Adipocyte (in vitro differentiated cells): ENCODE data around the gene BMP8B.
"Not testable (repeated sequence)": the region's sequence is repeated elsewhere in the genome, so short reads cannot be mapped to it uniquely, and the experiment has no call there.

ENCODE experiments used
- DNase-seq: peaks from one replicate; pipeline ENCODE4 v3.0.0-alpha.2; 2015; ENCODE audit warnings: low read depth
- H3K27me3 ChIP-seq: replicated peaks from 2 replicates; pipeline ENCODE4 v1.7.0; 2013; ENCODE audit warnings: mild to moderate bottlenecking, low read length, moderate library complexity; ENCODE audit not compliant: control insufficient read depth, insufficient read depth
- H3K36me3 ChIP-seq: 2 replicates; pipeline ENCODE4 v1.7.0; 2013; ENCODE audit warnings: low read length, mild to moderate bottlenecking, moderate library complexity; ENCODE audit not compliant: control insufficient read depth, insufficient read depth, severe bottlenecking
- H3K4me1 ChIP-seq: 2 replicates; pipeline ENCODE4 v1.7.0; 2013; ENCODE audit warnings: mild to moderate bottlenecking, low read length, moderate library complexity; ENCODE audit not compliant: control insufficient read depth, insufficient read depth
- H3K4me3 ChIP-seq: 2 replicates; pipeline ENCODE4 v1.7.0; 2013; ENCODE audit warnings: mild to moderate bottlenecking, low read length, moderate library complexity
- H3K9ac ChIP-seq: 2 replicates; pipeline ENCODE4 v1.7.0; 2013; ENCODE audit warnings: mild to moderate bottlenecking, low read length, moderate library complexity
- H3K9me3 ChIP-seq: 2 replicates; pipeline ENCODE4 v1.7.0; 2013; ENCODE audit warnings: mild to moderate bottlenecking, low read length, moderate library complexity; ENCODE audit not compliant: control insufficient read depth

BMP8B gene

DNA sequence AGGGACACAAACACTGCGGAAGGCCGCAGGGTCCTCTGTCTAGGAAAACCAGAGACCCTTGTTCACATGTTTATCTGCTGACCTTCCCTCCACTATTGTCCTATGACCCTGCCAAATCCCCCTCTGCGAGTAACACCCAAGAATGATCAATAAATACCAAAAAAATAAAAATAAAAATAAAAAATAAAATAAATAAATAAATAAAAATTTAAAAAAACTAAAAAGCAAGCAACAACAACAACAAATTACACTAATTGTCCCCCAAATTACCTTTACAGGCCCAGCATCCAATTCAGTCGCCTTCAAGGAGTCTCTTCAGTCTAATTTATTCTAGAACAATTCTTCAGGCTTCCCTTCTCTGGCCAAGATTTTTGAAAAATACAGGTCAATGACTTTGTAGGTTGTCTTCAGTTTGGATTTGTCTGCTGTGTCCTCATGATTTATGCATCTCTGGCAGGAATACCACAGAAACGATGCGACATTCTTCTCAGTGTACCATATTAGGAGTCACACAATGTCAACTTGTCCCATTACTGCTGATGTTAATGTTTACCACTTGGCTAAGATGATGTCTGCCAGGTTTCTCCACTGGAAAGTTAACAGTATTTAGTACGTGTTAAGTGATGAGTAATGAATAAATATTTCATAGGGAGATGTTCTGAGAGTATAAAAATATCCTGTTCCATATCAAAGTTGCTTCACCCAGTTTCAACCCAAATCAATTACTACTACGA, 20.3 kb upstream of the BMP8B start:
- H3K4me1 ChIP-seq: no peaks in the 10 kb centered on the region
- DNase-seq: no peak
- H3K4me3 ChIP-seq: no peak overlapping the region
- peaks cover 7% of the 10 kb centered on the region for H3K9me3 ChIP-seq
- H3K9ac ChIP-seq: no peak overlapping the region
- H3K27me3 ChIP-seq: no peaks in the 10 kb centered on the region
- no peaks in the 10 kb centered on the region for H3K36me3 ChIP-seq

DNA sequence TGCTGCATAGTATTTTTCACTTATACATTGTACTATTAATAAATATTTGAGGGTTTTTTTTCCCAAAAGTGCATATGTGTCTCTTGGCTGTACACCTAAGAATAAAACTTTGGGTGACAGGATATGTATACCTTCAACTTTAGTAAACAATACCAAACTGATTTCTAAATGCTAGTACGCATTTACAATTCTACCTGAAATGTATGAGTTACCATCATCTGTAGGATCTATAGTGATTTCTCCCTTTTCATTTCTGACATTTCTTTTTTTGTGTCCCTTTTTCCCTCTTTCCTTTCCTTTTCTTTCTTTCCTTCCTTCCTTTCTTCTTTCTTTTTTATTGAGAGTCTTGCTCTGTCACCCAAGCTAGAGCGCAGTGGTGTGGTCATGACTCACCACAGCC, 16.7 kb upstream of the BMP8B start:
- DNase-seq: no peak
- Histone ChIP-seq H3K27me3 (no peaks in the 10 kb centered on the region), H3K4me3 (no peak overlapping the region), H3K4me1 (peaks cover 2% of the 10 kb centered on the region), H3K9ac (no peak overlapping the region), H3K9me3 (peaks cover 7% of the 10 kb centered on the region), H3K36me3 (no peaks in the 10 kb centered on the region)

DNA sequence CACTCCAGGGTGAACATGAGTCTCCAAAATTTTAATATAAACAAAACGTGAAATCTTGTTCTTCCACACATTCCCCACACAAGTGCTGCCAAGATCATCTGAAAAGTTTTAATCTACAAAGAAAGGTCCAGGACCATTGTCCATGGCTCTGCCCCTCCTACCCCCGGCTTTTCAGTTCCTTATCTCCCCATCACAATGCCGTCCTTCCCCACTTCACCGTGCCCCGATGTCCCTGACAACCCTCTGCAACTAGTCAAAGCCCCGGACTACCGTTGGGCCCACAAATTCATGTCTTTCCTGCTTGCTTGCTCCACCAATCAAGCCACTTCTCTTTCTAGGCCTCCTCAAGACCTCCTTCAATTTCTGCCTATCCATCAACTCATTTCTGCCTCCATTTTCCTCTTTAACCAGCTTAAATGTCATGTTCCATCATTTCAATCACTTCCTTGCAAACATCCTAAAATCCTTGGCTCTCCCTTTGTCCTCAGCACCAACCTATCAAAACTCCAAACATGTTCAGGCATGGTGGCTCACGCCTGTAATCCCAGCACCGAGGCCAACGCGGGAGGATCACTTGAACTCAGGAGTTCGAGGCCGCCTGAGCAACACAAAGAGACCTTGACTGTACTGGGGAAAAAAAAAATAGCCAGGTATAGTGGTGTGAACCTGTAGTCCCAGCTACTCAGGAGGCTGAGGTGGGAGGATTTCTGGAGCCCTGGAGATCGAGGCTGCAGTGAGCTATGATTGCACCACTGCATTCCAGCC, 14.0 kb upstream of the BMP8B start:
- peaks cover 7% of the 10 kb centered on the region for H3K9me3 ChIP-seq
- H3K27me3 ChIP-seq: no peaks in the 10 kb centered on the region
- H3K4me3 ChIP-seq: no peak overlapping the region
- no peak for DNase-seq
- no peaks in the 10 kb centered on the region for H3K36me3 ChIP-seq
- H3K9ac ChIP-seq: no peak overlapping the region
- H3K4me1 ChIP-seq: peaks cover 9% of the 10 kb centered on the region

DNA sequence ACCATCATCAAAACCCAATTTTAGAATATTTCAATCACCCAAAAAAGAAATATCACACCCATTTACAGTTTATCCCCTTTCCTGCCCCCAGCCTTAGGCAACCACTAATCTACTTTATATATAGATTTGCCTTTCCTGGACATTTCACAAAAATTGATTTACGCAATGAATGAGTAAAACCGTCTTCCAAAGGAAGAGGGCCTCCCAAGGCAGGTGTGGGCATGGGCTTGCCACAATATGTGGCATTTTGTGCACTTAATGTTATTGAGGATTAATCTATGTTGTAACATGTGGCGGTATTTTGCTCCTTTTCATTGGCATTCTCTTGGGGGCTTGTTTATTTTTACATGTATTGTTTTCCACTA, 11.8 kb upstream of the BMP8B start:
- no peaks in the 10 kb centered on the region for H3K36me3 ChIP-seq
- H3K9ac ChIP-seq: no peak overlapping the region
- peaks cover 4% of the 10 kb centered on the region for H3K9me3 ChIP-seq
- H3K4me1 ChIP-seq: peaks cover 9% of the 10 kb centered on the region
- no peak for DNase-seq
- H3K4me3 ChIP-seq: no peak overlapping the region
- no peaks in the 10 kb centered on the region for H3K27me3 ChIP-seq

DNA sequence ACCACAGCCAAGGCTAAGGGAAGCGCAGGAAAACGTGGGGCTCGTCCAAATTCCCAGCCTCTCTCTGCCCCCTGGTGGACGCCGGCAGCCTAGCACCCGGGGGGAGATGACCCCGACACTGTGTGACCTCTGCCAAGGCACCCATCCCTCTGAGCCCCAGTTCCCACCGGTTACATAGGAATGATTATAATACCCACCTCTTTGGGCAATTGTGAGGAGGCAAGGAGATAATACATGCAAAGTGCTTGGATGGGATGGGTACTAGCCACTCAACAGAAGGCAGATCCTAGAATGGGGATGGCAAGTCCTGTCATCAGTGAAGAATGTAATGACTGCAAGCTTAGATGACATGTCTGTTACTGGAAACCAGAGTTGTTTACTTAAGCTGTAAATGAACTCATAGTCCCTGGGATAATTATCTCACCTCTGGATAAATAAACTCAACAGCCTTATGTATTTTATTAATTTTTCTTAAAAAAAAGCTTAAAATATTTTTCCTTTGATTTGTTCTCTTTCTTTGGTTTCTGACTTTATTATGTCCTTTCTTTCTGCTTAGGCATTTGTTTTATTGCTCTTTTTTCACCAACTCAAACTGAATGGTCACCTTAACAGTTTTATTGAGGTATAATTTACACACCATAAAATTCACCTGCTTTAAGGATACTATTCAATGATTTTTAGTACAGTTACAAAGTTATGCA, 11.3 kb upstream of the BMP8B start:
- H3K9ac ChIP-seq: no peak overlapping the region
- H3K36me3 ChIP-seq: no peaks in the 10 kb centered on the region
- H3K9me3 ChIP-seq: peaks cover 2% of the 10 kb centered on the region
- H3K4me1 ChIP-seq: peaks cover 9% of the 10 kb centered on the region
- DNase-seq: peak; percentile 50
- no peaks in the 10 kb centered on the region for H3K27me3 ChIP-seq
- H3K4me3 ChIP-seq: no peak overlapping the region

DNA sequence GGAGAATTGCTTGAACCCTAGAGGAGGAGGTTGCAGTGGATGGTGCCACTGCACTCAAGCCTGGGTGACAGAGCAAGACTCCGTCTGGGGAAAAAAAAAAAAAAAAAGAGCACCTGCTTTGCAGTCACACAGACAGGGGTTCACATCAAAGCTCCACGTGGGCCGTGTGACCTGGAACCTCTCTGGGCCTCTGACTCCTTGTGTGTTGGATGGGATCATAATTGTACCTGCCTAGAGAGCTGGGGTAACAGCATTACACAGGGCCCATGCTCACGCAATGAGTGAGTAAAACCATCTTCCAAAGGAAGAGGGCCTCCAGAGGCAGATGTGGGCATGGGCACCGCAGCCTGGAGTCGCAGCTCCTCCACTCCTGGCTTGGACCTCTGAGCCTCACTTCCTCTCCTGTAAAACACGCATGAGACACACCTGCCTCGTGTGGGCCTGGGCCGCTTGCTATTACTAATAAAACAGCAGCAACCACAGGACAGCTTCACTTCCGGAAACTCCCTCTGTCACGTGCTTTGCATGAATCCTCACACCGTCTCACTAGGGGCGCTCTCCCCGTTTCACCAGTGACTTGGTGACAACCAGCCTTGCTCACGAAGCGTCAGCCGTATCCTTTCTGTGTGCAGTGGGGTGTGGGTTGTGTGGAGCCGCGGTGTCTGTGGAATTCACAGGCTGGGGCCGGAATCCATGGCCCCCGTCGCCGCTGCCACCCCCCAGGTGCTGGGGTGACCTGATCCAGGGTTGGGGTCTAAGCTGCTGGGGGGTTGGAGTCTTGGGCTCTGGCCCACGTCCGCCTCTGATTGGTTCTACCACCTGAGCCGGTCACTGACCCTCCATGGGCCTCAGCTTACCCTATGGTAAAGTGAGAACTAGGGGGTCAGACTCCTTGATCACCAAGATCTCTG, 10.4 kb upstream of the BMP8B start:
- H3K4me3 ChIP-seq, H3K9ac ChIP-seq, H3K4me1 ChIP-seq, H3K9me3 ChIP-seq, DNase-seq, H3K36me3 ChIP-seq, H3K27me3 ChIP-seq: not testable (repeated sequence)

DNA sequence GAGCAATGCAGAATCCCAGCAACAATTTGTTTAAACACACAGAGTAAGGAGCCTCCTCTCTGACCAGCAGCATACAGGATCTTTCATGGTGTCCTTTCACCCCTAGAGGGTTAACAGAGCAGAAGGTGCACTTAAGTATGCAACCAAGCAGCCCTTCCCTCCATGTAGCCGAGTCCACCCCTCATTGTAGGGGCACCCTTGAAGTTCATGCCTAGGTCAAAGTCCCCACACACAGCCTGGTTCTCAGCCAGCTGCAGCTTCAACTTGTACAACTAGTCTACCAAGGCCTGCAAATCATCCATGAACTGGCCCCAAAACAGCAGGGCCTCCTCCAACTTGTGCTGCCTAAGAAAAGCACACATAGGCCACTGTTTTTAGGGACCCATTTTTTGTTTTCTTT, 7.0 kb upstream of the BMP8B start:
- Histone ChIP-seq H3K9ac (no peak overlapping the region), H3K4me1 (peaks cover 9% of the 10 kb centered on the region), H3K36me3 (no peaks in the 10 kb centered on the region), H3K27me3 (peaks cover 12% of the 10 kb centered on the region), H3K9me3 (no peaks in the 10 kb centered on the region), H3K4me3 (no peak overlapping the region)
- no peak for DNase-seq

DNA sequence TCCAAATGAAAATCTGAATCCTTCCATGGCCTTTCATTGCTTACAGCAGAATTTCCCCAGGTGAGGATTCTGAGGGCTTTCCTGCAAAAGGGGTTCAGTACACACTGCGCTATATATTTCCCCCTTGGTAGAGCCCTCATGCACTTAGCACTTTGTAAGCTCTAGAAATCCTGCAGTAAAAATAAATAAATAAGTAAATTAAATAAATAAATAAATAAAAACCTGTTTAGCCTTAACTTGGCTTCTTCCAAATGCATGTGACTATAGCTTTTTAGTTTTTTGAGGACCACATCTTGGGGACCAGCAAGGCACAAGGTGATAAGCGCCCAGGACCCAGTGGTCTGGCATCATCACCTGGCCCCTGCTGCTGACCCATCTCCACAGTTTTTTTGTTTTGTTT, 3.2 kb upstream of the BMP8B start:
- Histone ChIP-seq H3K9me3 (no peaks in the 10 kb centered on the region), H3K4me3 (no peak overlapping the region), H3K36me3 (no peaks in the 10 kb centered on the region), H3K9ac (no peak overlapping the region), H3K27me3 (peaks cover 22% of the 10 kb centered on the region), H3K4me1 (no peaks in the 10 kb centered on the region)
- no peak for DNase-seq

DNA sequence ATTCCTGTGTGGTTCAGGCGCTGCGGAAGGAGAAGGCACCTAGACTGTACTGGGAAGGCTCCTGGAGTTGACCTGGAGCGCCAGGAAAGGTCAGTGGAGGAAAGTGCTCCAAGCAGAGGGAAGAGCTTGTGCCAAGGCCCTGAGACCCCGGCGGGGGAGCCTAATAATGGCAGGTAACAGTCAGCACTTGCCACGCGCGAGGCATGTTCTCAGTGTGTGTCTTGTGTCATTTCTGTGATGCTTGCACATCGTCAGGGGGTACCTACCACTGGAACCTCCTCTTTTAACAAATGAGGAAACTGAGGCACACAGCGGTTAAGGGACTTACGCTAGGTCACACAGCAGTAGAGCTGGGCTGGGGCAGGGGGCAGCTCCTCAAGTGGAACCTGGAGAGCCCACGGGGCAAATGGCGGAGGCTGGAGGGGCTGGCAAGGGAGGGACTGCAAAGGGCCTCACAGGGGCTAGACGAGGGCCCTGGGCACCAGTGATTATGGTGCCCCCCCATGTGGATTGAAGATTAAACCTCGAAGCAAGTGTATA, 976 bp upstream of the BMP8B start:
- H3K36me3 ChIP-seq: no peaks in the 10 kb centered on the region
- no peak overlapping the region for H3K4me3 ChIP-seq
- DNase-seq: no peak
- no peaks in the 10 kb centered on the region for H3K4me1 ChIP-seq
- H3K9ac ChIP-seq: no peak overlapping the region
- no peaks in the 10 kb centered on the region for H3K9me3 ChIP-seq
- peaks cover 22% of the 10 kb centered on the region for H3K27me3 ChIP-seq

DNA sequence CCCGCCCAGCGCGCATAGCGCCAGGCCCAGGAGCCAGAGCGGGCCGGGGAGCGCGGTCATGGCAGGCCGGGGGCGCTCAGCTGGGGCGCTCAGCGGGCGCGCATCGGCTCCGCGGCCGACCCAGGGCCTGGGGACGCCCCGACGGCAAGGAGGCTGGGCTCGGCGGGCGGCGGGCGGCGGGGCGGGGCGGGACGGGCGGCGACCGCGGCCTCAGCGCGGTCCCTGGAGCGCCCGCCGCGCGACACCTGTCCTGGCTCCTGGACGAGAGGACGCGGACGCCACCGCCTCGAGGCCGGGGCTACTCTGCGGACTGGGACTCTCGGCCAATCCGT, 273 bp downstream of the BMP8B start:
- no peak overlapping the region for H3K9ac ChIP-seq
- no peaks in the 10 kb centered on the region for H3K36me3 ChIP-seq
- H3K9me3 ChIP-seq: no peaks in the 10 kb centered on the region
- no peak overlapping the region for H3K4me3 ChIP-seq
- peaks cover 26% of the 10 kb centered on the region for H3K27me3 ChIP-seq
- H3K4me1 ChIP-seq: no peaks in the 10 kb centered on the region
- no peak for DNase-seq
